Stimulated activated CD8-positive, alpha-beta memory T cell treated with anti-CD3 and anti-CD28 coated beads, Interleukin-7, amount 100 ng/mL, for 48 hours (primary cell): Measurements from ENCODE around the gene AIF1.
"Not testable (repeated sequence)": the region's sequence is repeated elsewhere in the genome, so short reads cannot be mapped to it uniquely, and the experiment has no call there.

Source experiments
- DNase-seq, 2 donors: peaks; one replicate each; pipeline ENCODE4 v3.0.0-alpha.2; 2020; ENCODE audit warnings: low read depth in 1 of 2; ENCODE audit errors: extremely low read depth in 1 of 2

AIF1 gene

DNA sequence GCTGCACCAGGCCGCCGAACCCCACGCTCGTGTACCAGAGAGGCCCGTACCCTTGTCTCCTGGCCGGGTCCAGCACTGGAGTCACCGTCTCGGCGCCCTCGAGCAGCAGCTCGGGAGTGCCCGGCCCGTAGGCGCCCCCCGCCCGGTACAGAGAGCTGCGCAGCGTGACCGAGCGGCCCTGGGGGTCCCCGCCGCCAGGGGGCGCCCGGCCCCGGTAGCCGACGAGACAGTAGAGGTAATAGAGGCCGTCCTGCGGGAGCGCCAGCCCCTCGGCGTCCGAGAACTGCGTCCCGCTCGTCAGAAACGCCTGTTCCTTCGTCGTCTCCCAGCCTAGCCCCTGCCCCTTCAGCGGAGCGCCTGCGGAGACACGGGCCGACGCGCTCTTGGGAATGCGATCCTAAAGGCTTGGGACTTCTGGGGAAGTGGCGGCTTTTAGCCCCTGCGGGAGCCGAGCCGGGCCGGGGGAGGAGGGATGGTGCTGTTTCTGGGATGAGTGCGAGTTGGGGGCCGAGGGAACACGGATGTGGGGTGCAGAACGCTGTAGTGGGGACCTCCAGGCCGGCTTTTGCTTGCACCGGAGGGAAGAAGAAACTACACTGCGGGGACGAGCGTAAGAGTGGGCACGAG is 34.1 kb upstream of the AIF1 start:
- DNase-seq: peak; percentile 81 to 83

DNA sequence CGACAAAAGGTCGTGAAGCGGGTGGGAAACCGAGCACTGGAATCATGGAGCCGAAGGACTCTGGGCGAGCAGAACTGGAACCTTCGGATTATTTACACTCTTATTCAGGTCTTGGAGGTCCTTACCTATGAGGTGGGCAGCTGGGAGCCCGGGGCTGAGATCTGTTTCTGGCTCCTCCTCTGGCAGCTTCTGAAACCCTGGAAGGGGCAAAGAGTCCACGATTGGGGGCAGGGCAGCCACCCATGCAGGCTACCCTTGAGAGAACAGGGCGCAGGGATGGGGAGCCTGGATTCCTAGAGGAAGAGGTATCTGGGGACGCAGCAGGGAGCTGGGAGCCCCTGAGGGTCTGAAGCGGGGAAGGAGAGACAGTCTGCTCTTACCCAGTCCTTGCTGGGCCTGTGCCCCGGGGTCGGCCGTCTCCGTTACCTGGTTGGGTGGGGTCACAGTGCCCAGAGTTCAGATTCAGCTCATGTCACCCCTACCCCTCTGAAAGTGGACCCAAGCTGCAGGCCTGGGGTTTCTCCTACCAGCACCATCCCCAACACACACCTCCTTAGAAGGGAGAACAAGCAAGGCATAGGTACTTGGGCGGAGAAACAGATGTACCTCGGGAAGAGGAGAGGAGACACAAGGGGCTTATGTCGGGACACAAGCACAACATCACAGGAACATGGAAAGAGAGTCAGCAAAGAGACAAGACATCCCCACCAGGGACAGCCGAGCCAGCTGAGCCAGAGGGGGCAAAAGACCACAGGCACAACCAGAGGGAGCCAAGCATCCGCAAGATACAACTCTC is 33.4 kb upstream of the AIF1 start:
- no peak for DNase-seq

DNA sequence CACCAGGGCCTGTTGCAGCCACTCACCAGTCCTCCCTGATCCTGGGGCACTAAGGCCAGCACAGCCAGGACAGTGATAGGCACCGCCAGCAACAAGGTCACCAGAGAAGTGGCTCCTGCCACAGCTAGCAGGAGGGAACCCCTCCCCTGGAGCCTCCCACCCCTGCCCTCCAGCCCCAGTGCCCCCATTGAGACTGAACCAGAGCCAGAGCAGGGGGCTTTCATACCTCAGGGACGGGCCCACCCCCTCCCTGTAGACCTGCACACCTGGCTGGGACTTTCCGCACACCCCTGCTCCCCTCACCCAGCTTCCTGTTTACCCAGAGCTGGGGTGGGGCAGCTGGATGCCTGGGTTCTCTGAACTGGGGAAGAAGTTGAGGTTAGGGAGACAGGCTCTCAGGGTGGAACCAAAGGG is 32.8 kb upstream of the AIF1 start, which contains the start of gene LTB:
LTB (minus strand) TSS at position 195 of the 414 bp plus-strand sequence; CDS start at position 188, 7 bp downstream.
- no peak for DNase-seq

DNA sequence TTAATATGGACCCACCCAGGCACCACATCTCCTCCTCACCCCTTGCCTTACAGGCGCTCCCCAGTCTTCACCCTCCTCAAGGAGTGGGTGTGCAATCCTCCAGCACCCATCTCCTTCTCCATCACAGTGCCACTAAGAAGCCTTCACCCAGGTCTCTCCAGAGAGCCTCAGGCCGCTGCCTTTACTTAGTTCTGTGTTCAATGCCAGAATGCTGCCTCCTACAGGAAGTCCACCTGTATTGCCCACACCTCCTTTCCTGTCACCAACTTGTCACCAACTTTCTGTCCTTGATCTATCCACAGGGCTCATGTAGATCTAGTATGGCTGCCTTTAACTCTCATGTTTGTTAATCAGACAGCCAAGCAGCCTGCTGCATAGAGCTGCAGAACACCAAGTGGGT is 29.5 kb upstream of the AIF1 start:
- DNase-seq: no peak

DNA sequence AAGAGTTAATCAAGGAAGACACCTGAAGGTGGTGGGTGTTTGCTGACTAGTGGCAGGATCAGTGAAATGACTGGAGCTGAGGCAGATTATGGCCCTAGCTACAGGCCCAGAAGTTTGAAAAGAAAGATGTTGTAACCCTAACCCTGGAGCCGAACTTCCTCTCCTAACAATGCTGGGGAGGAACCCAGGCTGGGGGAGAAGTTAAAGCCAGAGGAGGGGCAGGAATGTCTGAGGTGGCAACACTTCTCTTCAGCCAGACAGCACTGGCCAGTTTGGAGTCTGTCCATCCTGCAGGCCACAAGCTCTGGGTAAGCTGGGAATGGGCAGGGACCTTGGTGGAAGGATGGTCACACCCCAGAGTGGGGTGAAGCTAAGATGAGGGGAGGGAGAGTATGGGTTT is 29.0 kb upstream of the AIF1 start, which contains the start of gene LST1:
LST1 (plus strand) TSS at position 270 of the 400 bp plus-strand sequence. CDS start 1,023 bp downstream, outside the sequence.
- no peak for DNase-seq

DNA sequence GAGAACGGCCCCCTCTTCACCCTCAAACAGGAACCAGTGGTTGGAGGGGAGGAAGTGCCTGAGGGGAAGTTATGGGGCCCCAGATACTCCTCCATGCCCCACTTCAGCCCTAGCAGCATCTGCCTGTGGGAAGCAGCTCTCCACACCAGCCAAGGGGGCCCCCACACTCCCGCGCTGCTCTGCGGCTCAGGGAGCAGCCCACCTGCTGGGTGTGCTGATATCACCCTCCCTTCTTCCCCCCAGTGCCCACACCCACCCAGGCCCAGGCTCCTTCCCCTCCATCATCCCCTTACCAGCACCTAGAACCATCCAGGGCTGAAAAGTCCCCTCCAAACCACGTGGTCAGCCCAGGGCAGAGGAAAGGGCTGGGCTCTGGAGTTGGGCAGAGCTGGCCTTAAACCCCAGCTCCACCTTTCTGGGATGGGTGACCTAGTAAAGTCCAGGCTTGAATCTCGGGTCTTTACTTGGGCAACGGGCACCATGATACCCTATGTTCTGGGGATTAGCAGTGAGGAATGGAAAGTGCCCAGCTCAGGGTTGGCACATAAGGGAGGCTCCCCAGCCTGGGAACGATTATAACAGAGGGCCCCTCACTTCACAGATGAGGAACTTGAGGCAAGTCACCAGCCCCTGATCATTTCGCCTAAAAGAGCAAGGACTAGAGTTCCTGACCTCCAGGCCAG is 28.3 kb upstream of the AIF1 start:
- DNase-seq: no peak

DNA sequence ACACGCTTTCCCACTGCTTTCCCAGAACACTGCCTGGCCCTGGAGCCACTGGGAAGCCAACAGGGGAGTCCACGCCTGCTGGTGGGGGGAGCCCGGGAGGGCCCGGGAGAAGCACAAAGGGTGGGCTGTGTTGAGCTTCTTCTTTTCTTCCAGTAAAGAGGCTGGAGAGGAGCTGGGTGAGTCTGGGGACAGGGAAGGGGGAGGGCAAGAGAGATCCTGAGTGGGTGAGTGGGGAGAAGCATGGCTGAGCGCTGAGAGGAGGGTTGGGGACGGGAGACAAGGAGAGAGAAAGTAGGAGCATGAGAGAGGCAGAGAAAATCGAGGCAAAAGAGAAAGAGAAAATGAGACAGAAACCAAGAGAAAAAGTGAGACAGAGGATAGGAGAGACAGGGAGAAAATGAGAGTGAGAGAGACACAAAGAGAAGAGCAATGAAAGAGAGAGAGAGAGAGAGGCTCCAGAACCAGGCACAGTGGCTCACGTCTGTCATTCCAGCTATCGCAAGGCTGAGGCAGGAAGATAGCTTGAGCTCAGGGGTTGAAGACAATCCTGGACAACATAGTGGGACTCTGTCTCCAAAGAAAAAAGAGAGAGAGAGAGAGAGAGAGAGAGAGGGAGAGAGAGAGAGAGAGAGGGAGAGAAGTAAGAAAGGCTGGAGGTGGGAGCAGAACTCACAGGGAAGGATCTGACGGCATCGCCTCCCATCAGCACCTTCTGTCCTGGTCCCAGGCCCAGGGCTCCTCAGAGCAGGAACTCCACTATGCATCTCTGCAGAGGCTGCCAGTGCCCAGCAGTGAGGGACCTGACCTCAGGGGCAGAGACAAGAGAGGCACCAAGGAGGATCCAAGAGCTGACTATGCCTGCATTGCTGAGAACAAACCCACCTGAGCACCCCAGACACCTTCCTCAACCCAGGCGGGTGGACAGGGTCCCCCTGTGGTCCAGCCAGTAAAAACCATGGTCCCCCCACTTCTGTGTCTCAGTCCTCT is 26.9 kb upstream of the AIF1 start:
- DNase-seq: no peak

DNA sequence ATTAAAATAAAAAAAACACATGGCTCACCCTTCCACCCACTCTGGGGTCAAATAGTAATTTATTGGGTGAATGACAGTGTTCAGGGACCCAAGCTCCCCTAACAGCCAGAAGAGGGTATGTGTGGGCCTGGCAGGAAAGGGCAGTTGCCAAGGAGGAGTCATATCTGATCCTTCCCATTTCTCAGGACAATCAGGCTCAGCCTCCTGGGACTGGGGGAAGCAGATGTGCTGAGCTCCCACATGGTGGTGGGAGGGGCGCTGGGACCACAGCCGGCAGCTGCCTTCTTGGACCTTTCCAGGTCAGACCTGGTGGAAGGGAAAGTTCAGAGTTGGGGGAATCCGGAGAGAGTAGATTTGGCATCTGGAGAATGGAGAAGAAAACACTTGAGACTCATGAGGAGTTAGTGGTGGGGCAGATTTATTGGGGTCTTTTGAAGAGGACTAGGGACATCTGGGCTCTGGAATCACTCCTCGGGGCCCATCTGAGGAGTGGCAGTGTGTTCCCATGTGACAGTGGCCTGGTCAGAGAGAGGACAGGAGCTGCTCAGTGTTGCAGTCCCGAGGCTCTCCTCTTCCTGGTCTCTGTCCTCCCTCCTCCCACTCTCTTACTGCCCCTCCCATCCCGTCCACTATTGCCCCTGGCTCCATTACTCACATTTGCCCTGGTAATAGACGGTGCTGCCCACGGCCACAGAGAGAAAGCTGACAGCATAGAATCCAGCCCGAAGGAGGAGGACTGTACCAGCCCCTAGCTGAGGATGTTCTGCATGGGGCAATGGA is 26.0 kb upstream of the AIF1 start:
- DNase-seq: no peak

DNA sequence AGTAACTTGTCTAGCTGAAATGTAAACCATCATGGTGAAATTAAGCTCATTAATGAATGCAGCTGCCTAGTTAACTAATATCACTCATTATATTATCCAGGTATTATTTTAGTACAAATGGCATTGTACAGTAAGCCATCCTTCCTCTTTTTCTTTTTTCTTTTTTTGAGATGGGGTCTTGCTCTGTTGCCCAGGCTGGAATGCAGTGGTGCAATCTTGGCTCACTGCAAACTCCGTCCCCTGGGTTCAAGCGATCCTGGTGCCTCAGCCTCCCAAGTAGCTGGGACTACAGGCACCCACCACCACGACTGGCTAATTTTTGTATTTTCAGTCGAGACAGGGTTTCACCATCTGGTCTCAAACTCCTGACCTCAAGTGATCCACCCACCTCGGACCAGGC is 24.3 kb upstream of the AIF1 start:
- not testable (repeated sequence) for DNase-seq

DNA sequence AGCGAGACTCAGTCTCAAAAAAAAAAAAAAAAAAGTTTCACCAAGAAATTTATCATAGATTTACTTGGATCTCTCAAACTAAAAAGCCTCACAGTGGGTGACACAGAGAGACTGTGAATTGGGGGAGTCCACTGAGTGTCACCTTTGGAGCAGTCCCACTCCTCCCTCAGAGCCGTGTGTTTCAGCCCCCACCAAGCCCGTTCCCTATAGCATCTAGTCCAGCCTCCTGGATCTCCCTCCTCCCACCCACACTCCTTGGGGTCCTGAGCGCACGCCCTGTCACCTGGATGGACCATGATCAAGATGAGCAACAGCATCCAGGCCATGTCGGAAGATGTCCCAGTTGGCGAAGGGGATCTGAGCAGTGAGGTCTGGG is 22.6 kb upstream of the AIF1 start:
- no peak for DNase-seq

DNA sequence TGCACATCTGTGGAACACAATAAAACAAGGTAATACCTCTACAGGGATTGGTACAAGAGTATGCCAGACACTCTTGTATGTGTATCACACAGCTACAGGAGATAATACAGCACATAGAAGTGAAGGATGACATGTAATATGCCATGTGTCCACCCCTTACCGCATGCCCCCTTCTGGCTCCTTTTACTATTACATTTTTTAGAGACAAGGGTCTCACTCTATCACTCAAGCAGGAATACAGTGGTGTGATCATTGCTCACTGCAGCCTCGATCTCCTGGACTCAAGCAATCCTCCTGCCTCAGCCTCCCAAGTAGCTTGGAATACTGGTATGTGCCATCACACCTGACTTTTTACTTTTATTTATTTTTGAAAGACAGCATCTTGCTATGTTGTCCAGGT is 18.0 kb upstream of the AIF1 start:
- no peak for DNase-seq

DNA sequence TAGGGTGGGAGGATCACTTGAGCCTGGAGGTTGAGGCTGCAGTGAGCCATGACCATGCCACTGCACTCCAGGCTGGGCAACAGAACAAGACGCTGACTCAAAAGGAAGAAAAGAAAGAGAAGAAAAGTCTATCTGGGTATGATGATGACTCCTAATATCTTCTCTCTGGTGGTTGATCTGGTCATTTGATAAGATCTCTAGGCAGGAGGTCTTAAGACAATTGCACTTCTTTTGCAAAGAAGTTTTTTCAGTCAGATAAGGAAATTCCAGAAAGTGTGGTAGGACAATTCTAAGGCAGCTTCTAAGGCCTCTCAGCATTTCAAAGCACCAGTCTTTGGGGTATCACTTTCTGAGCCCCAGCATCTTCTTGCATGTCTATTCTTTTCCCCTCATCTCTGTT is 7.7 kb upstream of the AIF1 start:
- no peak for DNase-seq

DNA sequence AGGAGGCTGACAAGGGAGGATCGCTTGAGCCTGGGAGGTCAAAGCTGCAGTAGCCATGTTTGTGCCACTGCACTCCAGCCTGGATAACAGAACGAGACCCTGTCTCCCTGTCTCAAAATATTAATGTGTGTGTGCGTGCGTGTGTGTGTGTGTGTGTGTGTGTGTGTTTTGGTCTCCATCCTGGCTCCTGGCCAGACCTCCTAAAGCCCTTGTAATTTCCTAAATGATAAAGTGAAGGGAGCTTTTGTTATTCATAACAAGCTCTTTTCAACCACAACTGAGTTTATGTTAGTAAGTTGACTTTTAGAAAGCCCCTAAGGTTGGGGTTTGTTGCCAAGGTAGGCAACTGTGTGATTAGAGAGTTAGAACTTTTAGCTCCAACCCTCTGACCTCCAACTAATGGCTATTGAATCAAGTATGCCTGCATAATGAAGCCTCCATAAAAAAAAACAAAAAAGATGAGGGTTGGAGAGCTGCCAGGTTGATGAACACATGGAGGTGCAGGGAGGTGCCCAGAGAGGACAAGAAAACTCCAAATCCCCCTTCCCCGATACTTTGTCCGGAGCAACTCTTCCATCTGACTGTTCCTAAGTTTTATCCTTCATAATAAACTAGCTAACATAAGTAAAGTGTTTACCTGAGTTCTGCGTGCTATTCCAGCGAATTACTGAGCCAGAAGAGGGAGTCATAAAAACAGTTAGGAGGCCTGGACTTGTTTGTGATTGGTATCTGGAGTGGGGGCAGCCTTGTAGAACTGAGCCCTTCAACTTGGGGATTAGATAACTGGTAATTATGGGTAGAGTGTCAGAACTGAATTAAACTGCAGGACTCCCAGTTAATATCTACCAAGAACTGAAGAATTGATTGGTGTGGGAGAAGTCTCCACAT is 5.3 kb upstream of the AIF1 start:
- no peak for DNase-seq

DNA sequence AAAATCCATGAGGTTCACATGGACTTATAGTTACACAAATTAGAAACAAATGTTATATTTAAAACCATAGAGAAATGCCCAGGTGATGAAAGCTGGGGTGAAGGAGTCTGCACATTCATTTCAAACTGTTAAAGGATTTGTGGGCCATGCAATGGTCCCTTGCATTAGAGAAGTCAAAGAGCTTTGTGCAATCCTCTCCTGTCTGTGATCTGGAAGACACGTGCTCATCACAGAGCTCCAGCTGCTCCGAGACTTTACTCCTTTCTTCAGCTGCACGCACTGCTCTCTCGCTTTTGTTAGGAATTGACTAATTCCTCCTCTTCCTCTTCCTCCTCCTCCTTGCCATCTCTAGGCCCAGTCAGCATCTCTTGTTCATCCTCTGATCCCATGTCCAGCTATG is 4.1 kb upstream of the AIF1 start:
- no peak for DNase-seq

DNA sequence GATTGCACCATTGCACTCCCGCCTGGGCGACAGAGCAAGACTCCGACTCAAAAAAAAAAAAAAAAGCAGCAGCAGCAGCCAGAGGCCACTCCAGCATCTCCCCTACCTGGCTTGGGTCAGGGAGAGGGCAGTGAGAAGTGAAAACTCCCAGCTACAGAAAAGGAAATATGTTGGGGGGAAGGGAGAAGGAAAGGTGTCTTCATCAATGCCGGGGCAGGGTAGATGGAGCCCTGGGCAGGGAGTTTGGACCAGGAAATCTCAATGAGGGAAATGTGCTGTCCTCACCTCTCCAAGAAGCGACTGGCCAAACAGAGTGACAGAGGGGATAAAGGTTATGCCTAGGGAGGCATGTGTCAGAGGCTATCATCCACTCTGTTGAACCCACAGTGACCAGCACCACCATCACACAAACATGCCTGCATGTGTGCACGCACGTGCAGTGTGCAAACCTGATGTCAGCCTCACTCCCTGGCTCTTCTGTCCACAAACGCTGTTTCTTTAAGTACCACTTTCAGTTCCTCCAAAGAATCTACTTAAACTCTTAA is 887 bp upstream of the AIF1 start:
- DNase-seq: no peak

DNA sequence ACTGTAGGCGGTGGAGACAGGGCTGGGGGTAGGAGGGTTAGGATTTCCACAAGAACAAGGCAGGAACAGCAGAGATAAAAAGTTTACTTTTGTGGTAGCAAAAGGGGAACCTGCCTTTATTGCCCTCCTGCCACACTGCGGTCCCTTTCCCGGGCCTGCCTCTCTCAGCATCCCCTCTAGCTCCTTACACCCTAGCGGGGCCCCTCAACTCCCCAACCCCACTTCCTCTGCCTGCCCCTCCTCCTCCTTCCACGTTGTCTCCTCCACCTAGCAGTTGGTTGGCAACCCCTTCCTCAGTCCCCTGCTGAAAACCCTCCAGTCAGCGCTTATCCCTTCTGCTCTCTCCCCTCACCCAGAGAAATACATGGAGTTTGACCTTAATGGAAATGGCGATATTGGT is 714 bp downstream of the AIF1 start:
- peak in 1 of 2 donors; percentile 24 for DNase-seq

DNA sequence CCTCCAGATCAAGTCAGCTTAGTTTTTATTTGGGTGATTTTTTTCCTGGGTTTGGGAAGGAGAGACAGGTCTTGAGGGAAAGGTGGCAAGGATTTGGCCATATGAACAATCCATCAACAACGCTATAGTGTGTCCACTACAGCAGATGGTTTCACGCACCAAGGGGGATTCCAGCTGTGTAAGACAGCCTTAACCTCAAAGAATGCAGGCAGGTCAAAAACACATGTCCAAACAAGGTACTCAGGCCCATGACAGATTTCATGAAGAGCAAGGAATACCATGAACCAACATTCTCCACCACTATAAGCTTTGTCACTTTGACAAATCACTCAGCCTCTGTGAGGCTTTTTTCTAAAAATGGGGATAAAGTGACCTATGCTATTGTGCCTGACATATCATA is 2.0 kb downstream of the AIF1 start:
- DNase-seq: no peak

DNA sequence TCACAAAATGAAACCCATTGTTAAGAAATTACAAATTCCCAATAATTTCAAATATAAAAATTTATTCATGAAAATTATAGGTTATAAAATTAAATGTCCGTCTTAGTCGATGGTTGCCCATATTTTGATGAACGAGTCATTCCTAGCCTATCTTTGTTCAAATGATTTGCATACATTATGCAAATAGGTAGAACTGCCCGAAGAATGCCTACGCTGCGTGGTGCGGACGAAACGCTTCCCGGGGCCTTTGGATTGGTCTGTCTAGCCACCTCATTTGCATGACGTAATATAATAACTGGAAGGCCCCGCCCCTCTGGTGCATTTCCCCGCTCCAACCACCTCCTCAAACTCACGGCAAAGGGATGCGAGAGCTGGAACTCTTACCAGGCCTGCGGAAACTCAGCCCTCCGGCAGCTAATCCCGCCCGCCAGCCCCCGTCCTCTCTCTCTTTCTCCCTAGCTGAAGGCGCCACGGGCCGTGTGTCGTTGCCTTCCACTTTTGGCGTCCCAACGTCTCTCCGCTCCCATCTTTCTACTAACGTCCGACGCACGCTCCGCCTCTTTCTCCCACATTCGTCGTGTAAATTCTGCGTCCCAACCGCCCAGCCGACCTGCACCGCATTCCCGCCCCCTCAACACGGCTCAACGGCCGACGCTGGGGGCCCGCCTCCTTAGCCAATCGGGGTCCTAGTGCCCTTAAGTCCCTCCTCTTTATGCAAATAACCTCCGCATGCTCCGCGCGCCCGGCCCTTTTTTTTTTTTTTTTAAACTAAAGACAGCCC is 5.0 kb downstream of the AIF1 start:
- DNase-seq: peak; percentile 92 to 97
